Gastroesophageal sphincter (tissue), 3 donors: ENCODE results near the gene PAEP.

Experiments
- EP300 ChIP-seq: sonication (generic); formaldehyde crosslinking; IDR thresholded peaks from one replicate; pipeline ENCODE4 v1.6.1; 2017; ENCODE audit warnings: antibody characterized with exemption, mild to moderate bottlenecking
- POLR2AphosphoS5 ChIP-seq: sonication (generic); formaldehyde crosslinking; IDR thresholded peaks from one replicate; pipeline ENCODE4 v1.6.1; 2017; ENCODE audit warnings: antibody characterized with exemption
- TF ChIP-seq, protein P1 (sequence below), 4 experiments: fragments of 200-600 bp in 2 of 4; fragments of 450-650 bp in 2 of 4; sonication (generic) in 1 of 4; IDR thresholded peaks; one replicate each; pipeline ENCODE4 v1.5.1; 2017 to 2019; ENCODE audit warnings: antibody characterized with exemption in 4 of 4, mild to moderate bottlenecking in 2 of 4, moderate library complexity in 2 of 4

GRCh38 chr9:135612981-135613910 is 51.7 kb downstream of the PAEP start:
- TF ChIP-seq, protein P1, sequence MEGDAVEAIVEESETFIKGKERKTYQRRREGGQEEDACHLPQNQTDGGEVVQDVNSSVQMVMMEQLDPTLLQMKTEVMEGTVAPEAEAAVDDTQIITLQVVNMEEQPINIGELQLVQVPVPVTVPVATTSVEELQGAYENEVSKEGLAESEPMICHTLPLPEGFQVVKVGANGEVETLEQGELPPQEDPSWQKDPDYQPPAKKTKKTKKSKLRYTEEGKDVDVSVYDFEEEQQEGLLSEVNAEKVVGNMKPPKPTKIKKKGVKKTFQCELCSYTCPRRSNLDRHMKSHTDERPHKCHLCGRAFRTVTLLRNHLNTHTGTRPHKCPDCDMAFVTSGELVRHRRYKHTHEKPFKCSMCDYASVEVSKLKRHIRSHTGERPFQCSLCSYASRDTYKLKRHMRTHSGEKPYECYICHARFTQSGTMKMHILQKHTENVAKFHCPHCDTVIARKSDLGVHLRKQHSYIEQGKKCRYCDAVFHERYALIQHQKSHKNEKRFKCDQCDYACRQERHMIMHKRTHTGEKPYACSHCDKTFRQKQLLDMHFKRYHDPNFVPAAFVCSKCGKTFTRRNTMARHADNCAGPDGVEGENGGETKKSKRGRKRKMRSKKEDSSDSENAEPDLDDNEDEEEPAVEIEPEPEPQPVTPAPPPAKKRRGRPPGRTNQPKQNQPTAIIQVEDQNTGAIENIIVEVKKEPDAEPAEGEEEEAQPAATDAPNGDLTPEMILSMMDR (IDR thresholded peaks at IDR 0.05): no peak
- no peak for TF ChIP-seq POLR2AphosphoS5
- TF ChIP-seq EP300: no peak
